Glutamatergic neuron (in vitro differentiated cells): ENCODE measurements around the gene BCAP31. TPM values are rescaled to one million over a fixed set of nuclear protein-coding genes. Genes with fewer than 3 reads are reported as not detected.
"Not testable (repeated sequence)": the region's sequence is repeated elsewhere in the genome, so short reads cannot be mapped to it uniquely, and the experiment has no call there.

Experiments
- DNase-seq: peaks from one replicate; pipeline ENCODE4 v3.0.0; 2022
- H3K27ac Mint-ChIP-seq: one replicate; pipeline ENCODE4 v1.8.0; 2020; ENCODE audit warnings: mild to moderate bottlenecking, mixed read lengths, inconsistent platforms; ENCODE audit not compliant: unreplicated experiment
- H3K27me3 Mint-ChIP-seq: one replicate; pipeline ENCODE4 v1.8.0; 2020; ENCODE audit warnings: mild to moderate bottlenecking, moderate library complexity, mixed read lengths, inconsistent platforms; ENCODE audit not compliant: unreplicated experiment
- H3K36me3 Mint-ChIP-seq: one replicate; pipeline ENCODE4 v1.8.0; 2020; ENCODE audit warnings: mild to moderate bottlenecking, mixed read lengths, inconsistent platforms; ENCODE audit not compliant: unreplicated experiment
- H3K4me1 Mint-ChIP-seq: one replicate; pipeline ENCODE4 v1.8.0; 2020; ENCODE audit warnings: mild to moderate bottlenecking, low read depth, mixed read lengths, inconsistent platforms; ENCODE audit not compliant: unreplicated experiment
- H3K4me3 Mint-ChIP-seq: one replicate; pipeline ENCODE4 v1.8.0; 2020; ENCODE audit warnings: mild to moderate bottlenecking, mixed read lengths, inconsistent platforms; ENCODE audit not compliant: unreplicated experiment
- H3K9me3 Mint-ChIP-seq: one replicate; pipeline ENCODE4 v1.8.0; 2020; ENCODE audit warnings: mild to moderate bottlenecking, moderate library complexity, mixed read lengths, inconsistent platforms; ENCODE audit not compliant: unreplicated experiment
- CTCF ChIP-seq: fragments of 200-600 bp; sonication (generic); IDR thresholded peaks from one replicate; pipeline ENCODE4 v1.5.0; 2021; ENCODE audit not compliant: partially characterized antibody, unreplicated experiment
- total RNA-seq: library from RNA; stranded (reverse); fragmentation: NEBNext Ultra II Directional; extraction: Animal tissue kit (Norgen Biotek cat#: 25700); gene quantifications from one replicate; pipeline ENCODE4 v1.2.1, GENCODE V29; 2021; ENCODE audit not compliant: unreplicated experiment

BCAP31 gene
- total RNA-seq, 1 donor from 2014 or later: 155 TPM

GRCh38 chrX:153685751-153686696 lies 38.2 kb downstream of the BCAP31 start:
- DNase-seq: no peak
- Mint-ChIP-seq H3K9me3 (no peaks in the 10 kb centered on the region), H3K4me1 (peaks cover 2% of the 10 kb centered on the region), H3K27ac (peak overlapping the region; percentile 76), H3K36me3 (no peaks in the 10 kb centered on the region), H3K27me3 (no peaks in the 10 kb centered on the region), H3K4me3 (peak overlapping the region; percentile 55)
- TF ChIP-seq CTCF: no peak

- Mint-ChIP-seq H3K36me3 (no peaks in the 10 kb centered on the region), H3K4me3 (no peak overlapping the region), H3K27ac (no peak overlapping the region), H3K9me3 (no peaks in the 10 kb centered on the region), H3K4me1 (peaks cover 2% of the 10 kb centered on the region), H3K27me3 (no peaks in the 10 kb centered on the region)
- no peak for DNase-seq
- TF ChIP-seq CTCF: no peak
Measured at GRCh38 chrX:153685156-153685536, 39.0 kb downstream of the BCAP31 start.

GRCh38 chrX:153684467-153685155 lies 39.6 kb downstream of the BCAP31 start:
- Mint-ChIP-seq H3K27me3 (no peaks in the 10 kb centered on the region), H3K4me3 (no peak overlapping the region), H3K9me3 (no peaks in the 10 kb centered on the region), H3K36me3 (no peaks in the 10 kb centered on the region), H3K4me1 (peaks cover 2% of the 10 kb centered on the region), H3K27ac (no peak overlapping the region)
- no peak for DNase-seq
- no peak for TF ChIP-seq CTCF

- H3K36me3 Mint-ChIP-seq, H3K4me3 Mint-ChIP-seq, DNase-seq, H3K27ac Mint-ChIP-seq, H3K27me3 Mint-ChIP-seq, H3K9me3 Mint-ChIP-seq, H3K4me1 Mint-ChIP-seq: not testable (repeated sequence)
Measured at GRCh38 chrX:153683486-153683885, 40.7 kb downstream of the BCAP31 start.

- no peaks in the 10 kb centered on the region for H3K9me3 Mint-ChIP-seq
- no peak overlapping the region for H3K4me3 Mint-ChIP-seq
- no peaks in the 10 kb centered on the region for H3K27me3 Mint-ChIP-seq
- no peak for DNase-seq
- no peaks in the 10 kb centered on the region for H3K36me3 Mint-ChIP-seq
- H3K27ac Mint-ChIP-seq: no peak overlapping the region
- H3K4me1 Mint-ChIP-seq: no peaks in the 10 kb centered on the region
- TF ChIP-seq CTCF: no peak
Measured at GRCh38 chrX:153681175-153681574, 43.0 kb downstream of the BCAP31 start.
